EH (cell line): ENCODE measurements around the gene TJP2.
A peak's percentile ranks its signal among the peaks of the same experiment; 100 is the strongest.

ENCODE experiments used
- DNase-seq: peaks from one replicate; pipeline ENCODE4 v3.0.0-alpha.2; 2015; ENCODE audit warnings: low read depth

TJP2 gene

GRCh38 chr9:69173891-69174615, at the start of gene TJP2:
Gene TJP2 (plus strand): TSS chr9:69174277. CDS start chr9:69174373, 96 bp downstream.
- peak; percentile 71 for DNase-seq

GRCh38 chr9:69130456-69131441, 43.3 kb upstream of the TJP2 start:
- peak; percentile 94 for DNase-seq

GRCh38 chr9:69131682-69132081, 42.4 kb upstream of the TJP2 start:
- DNase-seq: peak; percentile 93

GRCh38 chr9:69132361-69132760, 41.7 kb upstream of the TJP2 start:
- no peak for DNase-seq

- no peak for DNase-seq
These were observed 39.7 kb upstream of the TJP2 start for GRCh38 chr9:69134412-69134811.

- no peak for DNase-seq
These were observed 37.9 kb upstream of the TJP2 start for GRCh38 chr9:69136185-69136584.

GRCh38 chr9:69136779-69137178, 37.3 kb upstream of the TJP2 start:
- DNase-seq: no peak

GRCh38 chr9:69137311-69137710, 36.8 kb upstream of the TJP2 start:
- no peak for DNase-seq

- no peak for DNase-seq
These were observed 34.5 kb upstream of the TJP2 start for GRCh38 chr9:69139596-69139995.

GRCh38 chr9:69140123-69140735, 33.8 kb upstream of the TJP2 start:
- DNase-seq: no peak

- DNase-seq: no peak
These were observed 32.2 kb upstream of the TJP2 start for GRCh38 chr9:69141851-69142250.

GRCh38 chr9:69143291-69143690, 30.8 kb upstream of the TJP2 start:
- DNase-seq: no peak

- DNase-seq: peak; percentile 87
These were observed 28.8 kb upstream of the TJP2 start for GRCh38 chr9:69145144-69145715.

GRCh38 chr9:69147041-69147834, 26.8 kb upstream of the TJP2 start:
- no peak for DNase-seq

GRCh38 chr9:69149321-69149807, 24.7 kb upstream of the TJP2 start:
- peak; percentile 63 for DNase-seq

GRCh38 chr9:69151506-69151905, 22.6 kb upstream of the TJP2 start:
- no peak for DNase-seq

GRCh38 chr9:69153707-69154521, 20.2 kb upstream of the TJP2 start:
- no peak for DNase-seq

GRCh38 chr9:69155341-69156030, 18.6 kb upstream of the TJP2 start:
- DNase-seq: no peak

GRCh38 chr9:69157751-69158466, 16.2 kb upstream of the TJP2 start:
- peak; percentile 80 for DNase-seq
